HCT116 (cell line): ENCODE results near the gene MAP3K4. TPM values are rescaled to one million over a fixed set of nuclear protein-coding genes. Genes with fewer than 3 reads are reported as not detected.

ENCODE experiments used
- ATAC-seq: fragments of 200-7000 bp; cut with Tn5 transposase; 2 replicates; pipeline ENCODE4 v1.9.1; 2020; ENCODE audit warnings: mild to moderate bottlenecking, moderate library complexity
- BruUV-seq: library from RNA; stranded (reverse); fragments of 400-500 nt; replicated peaks from 2 replicates; lab custom pipeline; 2021; lab: Mats Ljungman, UMichigan
- CTCF ChIA-PET: fragments of 300-600 bp; sonication (Branson Sonifier 250); formaldehyde crosslinking; loops from one replicate; lab custom pipeline; 2021; ENCODE audit warnings: antibody characterized with exemption; lab: Charles Lee
- POLR2A ChIA-PET: fragments of 300-600, 350-600 bp; sonication (Branson Sonifier 250); formaldehyde crosslinking; loops from one replicate; lab custom pipeline; 2021; ENCODE audit warnings: antibody characterized with exemption; lab: Charles Lee
- RAD21 ChIA-PET, 2 experiments: fragments of 300-600 bp; sonication (Branson Sonifier 250); formaldehyde crosslinking; loops; one replicate each; lab custom pipeline; 2023; ENCODE audit warnings: low total read pairs in 2 of 2; ENCODE audit not compliant: uncharacterized antibody in 2 of 2, unreplicated experiment in 2 of 2, low non-redundant PET in 1 of 2; lab: Charles Lee
- DNase-seq: peaks from one replicate; pipeline ENCODE4 v3.0.0-alpha.2; 2010; ENCODE audit warnings: low read depth, low spot score
- H2AFZ ChIP-seq: fragments of 200-600 bp; shearing (Covaris generic), sonication (generic); 2 replicates; pipeline ENCODE4 v1.6.1; 2017; ENCODE audit warnings: low read depth, mixed run types, mixed read lengths, antibody characterized with exemption, low read length; ENCODE audit not compliant: poor library complexity, severe bottlenecking
- H3K27ac ChIP-seq: 2 replicates; pipeline ENCODE4 v1.5.1; 2012; ENCODE audit warnings: low read depth, low read length
- H3K27me3 ChIP-seq: fragments of 200-600 bp; sonication (generic); 2 replicates; pipeline ENCODE4 v1.6.1; 2016; ENCODE audit warnings: mixed run types, low read length, mixed read lengths; ENCODE audit not compliant: insufficient read depth
- H3K36me3 ChIP-seq, 2 experiments: fragments of 200-500 bp in 1 of 2; fragments of 200-600 bp in 1 of 2; sonication (Bioruptor generic) in 1 of 2; sonication (generic) in 1 of 2; 2 replicates each; pipeline versions ENCODE4 v1.5.1 to v1.6.1; 2014 to 2016; ENCODE audit warnings: low read length in 2 of 2, inconsistent platforms in 1 of 2, mixed read lengths in 1 of 2, mixed run types in 1 of 2; ENCODE audit not compliant: insufficient read depth in 2 of 2, control insufficient read depth in 1 of 2
- H3K4me1 ChIP-seq, 2 experiments: fragments of 200-600 bp in 1 of 2; sonication (generic) in 1 of 2; 2 replicates each; pipeline versions ENCODE4 v1.5.1 to v1.6.1; 2012 to 2017; ENCODE audit warnings: low read length in 2 of 2, inconsistent platforms in 1 of 2, mild to moderate bottlenecking in 1 of 2, mixed read lengths in 1 of 2, mixed run types in 1 of 2, moderate library complexity in 1 of 2; ENCODE audit not compliant: insufficient read depth in 2 of 2, control insufficient read depth in 1 of 2
- H3K4me2 ChIP-seq: fragments of 200-600 bp; sonication (generic); 2 replicates; pipeline ENCODE4 v1.6.1; 2017; ENCODE audit warnings: mixed run types, low read length, mixed read lengths
- H3K4me3 ChIP-seq, 2 experiments: fragments of 200-600 bp in 1 of 2; sonication (generic) in 1 of 2; replicated peaks in 1 of 2; 2 replicates each; pipeline ENCODE4 v1.5.1; 2011 to 2016; ENCODE audit warnings: low read length in 2 of 2, control low read depth in 1 of 2, low read depth in 1 of 2, mild to moderate bottlenecking in 1 of 2, mixed read lengths in 1 of 2, mixed run types in 1 of 2
- H3K79me2 ChIP-seq: fragments of 200-600 bp; sonication (generic); 2 replicates; pipeline ENCODE4 v1.6.1; 2017; ENCODE audit warnings: mild to moderate bottlenecking, mixed run types, low read length, moderate library complexity, mixed read lengths; ENCODE audit not compliant: insufficient read depth
- H3K9ac ChIP-seq: fragments of 200-600 bp; sonication (generic); 2 replicates; pipeline ENCODE4 v1.6.1; 2016; ENCODE audit warnings: low read length, mixed read lengths
- H3K9me2 ChIP-seq: fragments of 200-600 bp; sonication (generic), shearing (Covaris generic); 2 replicates; pipeline ENCODE4 v1.6.1; 2017; ENCODE audit warnings: mixed run types, mild to moderate bottlenecking, moderate library complexity; ENCODE audit not compliant: insufficient read depth
- H3K9me3 ChIP-seq, 2 experiments: fragments of 200-500 bp in 1 of 2; fragments of 200-600 bp in 1 of 2; sonication (Bioruptor generic) in 1 of 2; sonication (generic) in 1 of 2; 2 replicates each; pipeline ENCODE4 v1.6.1; 2014 to 2017; ENCODE audit warnings: low read length in 2 of 2, mixed read lengths in 2 of 2, inconsistent platforms in 1 of 2, low read depth in 1 of 2, mild to moderate bottlenecking in 1 of 2, mixed run types in 1 of 2, moderate library complexity in 1 of 2; ENCODE audit not compliant: control insufficient read depth in 1 of 2, insufficient read depth in 1 of 2
- H4K20me1 ChIP-seq: fragments of 200-600 bp; sonication (generic), shearing (Covaris generic); 2 replicates; pipeline ENCODE4 v1.6.1; 2017; ENCODE audit warnings: mixed run types, mild to moderate bottlenecking, moderate library complexity; ENCODE audit not compliant: insufficient read depth
- ATF3 ChIP-seq: IDR thresholded peaks from 2 replicates; pipeline ENCODE4 v1.6.1; 2012
- CBX3 ChIP-seq: IDR thresholded peaks from 2 replicates; pipeline ENCODE4 v1.6.1; 2012; ENCODE audit warnings: low read depth
- CEBPB ChIP-seq: IDR thresholded peaks from 2 replicates; pipeline ENCODE4 v1.6.1; 2012; ENCODE audit warnings: low read depth
- CTCF ChIP-seq, 3 experiments: fragments of 200-600 bp in 1 of 3; sonication (generic) in 1 of 3; IDR thresholded peaks in 2 of 3; conservative IDR thresholded peaks in 1 of 3; 2 replicates each; pipeline ENCODE4 v1.5.1; 2012 to 2017; ENCODE audit warnings: low read depth in 2 of 3, low read length in 2 of 3, antibody characterized with exemption in 1 of 3, borderline replicate concordance in 1 of 3, control low read depth in 1 of 3, mild to moderate bottlenecking in 1 of 3, mixed read lengths in 1 of 3, mixed run types in 1 of 3, moderate library complexity in 1 of 3; ENCODE audit not compliant: insufficient read depth in 1 of 3
- ELF1 ChIP-seq: IDR thresholded peaks from 2 replicates; pipeline ENCODE4 v1.6.1; 2012; ENCODE audit warnings: low read depth, borderline replicate concordance
- EZH2 ChIP-seq: fragments of 200-600 bp; sonication (generic); IDR thresholded peaks from 2 replicates; pipeline ENCODE4 v1.6.1; 2017; ENCODE audit warnings: antibody characterized with exemption, mixed run types
- FOSL1 ChIP-seq: IDR thresholded peaks from 2 replicates; pipeline ENCODE4 v1.6.1; 2012; ENCODE audit warnings: low read depth
- JUND ChIP-seq: IDR thresholded peaks from 2 replicates; pipeline ENCODE4 v1.6.1; 2012
- MAX ChIP-seq: IDR thresholded peaks from 2 replicates; pipeline ENCODE4 v1.6.1; 2012
- POLR2A ChIP-seq: IDR thresholded peaks from 2 replicates; pipeline ENCODE4 v1.7.0; 2011; ENCODE audit warnings: borderline replicate concordance; ENCODE audit not compliant: insufficient read depth, insufficient read length; ENCODE audit errors: extremely low read depth
- POLR2AphosphoS5 ChIP-seq: IDR thresholded peaks from 2 replicates; pipeline ENCODE4 v1.6.1; 2011; ENCODE audit warnings: mild to moderate bottlenecking, low read depth, low read length, moderate library complexity
- RAD21 ChIP-seq: IDR thresholded peaks from 2 replicates; pipeline ENCODE4 v1.6.1; 2012; ENCODE audit warnings: low read depth, mild to moderate bottlenecking
- SIN3A ChIP-seq: IDR thresholded peaks from 2 replicates; pipeline ENCODE4 v1.6.1; 2012; ENCODE audit warnings: low read depth
- SP1 ChIP-seq: IDR thresholded peaks from 2 replicates; pipeline ENCODE4 v1.6.1; 2012; ENCODE audit warnings: low read depth
- TCF7L2 ChIP-seq: IDR thresholded peaks from 2 replicates; pipeline ENCODE4 v1.7.0; 2011; ENCODE audit warnings: borderline replicate concordance, inconsistent platforms; ENCODE audit not compliant: insufficient read depth, insufficient read length; ENCODE audit errors: extremely low read depth
- YY1 ChIP-seq: IDR thresholded peaks from 2 replicates; pipeline ENCODE4 v1.6.1; 2011; ENCODE audit warnings: low read length, low read depth, moderate library complexity, mild to moderate bottlenecking; ENCODE audit not compliant: insufficient replicate concordance; ENCODE audit errors: extremely low read depth
- ZBTB33 ChIP-seq: IDR thresholded peaks from 2 replicates; pipeline ENCODE4 v1.6.1; 2011; ENCODE audit warnings: mild to moderate bottlenecking, low read length, moderate library complexity; ENCODE audit not compliant: insufficient replicate concordance; ENCODE audit errors: extremely low read depth
- ZFX ChIP-seq: fragments of 450-650 bp; IDR thresholded peaks from 2 replicates; pipeline ENCODE4 v1.6.1; 2017
- ZNF274 ChIP-seq: fragments of 200-500 bp; sonication (Bioruptor generic); IDR thresholded peaks from 2 replicates; pipeline ENCODE4 v1.6.1; 2014; ENCODE audit warnings: mild to moderate bottlenecking, low read depth, low read length, inconsistent platforms
- intact Hi-C: fragments of 100-400 bp; cut with micrococcal nuclease; formaldehyde crosslinking; loops from 2 replicates; pipeline ENCODE4 v1.10.0; 2022
- total RNA-seq: library from RNA; stranded (reverse); gene quantifications from one replicate; pipeline ENCODE4 v1.2.1, GENCODE V29; 2021; ENCODE audit not compliant: unreplicated experiment

Gene MAP3K4
- total RNA-seq, 1 experiment from 2014 or later: 46.5 TPM

- ATAC-seq: no peak
- no peaks in the 10 kb centered on the region for H4K20me1 ChIP-seq
- intact Hi-C loops: no loop called here
- ChIA-PET CTCF (no interaction called here), RAD21 (no interaction called here), POLR2A (no interaction called here)
- DNase-seq: no peak
- no peaks in the 10 kb centered on the region for H3K9me2 ChIP-seq
- H3K79me2 ChIP-seq: peaks cover 76% of the 10 kb centered on the region
- no peak overlapping the region for H3K9ac ChIP-seq
- no peaks in the 10 kb centered on the region for H3K36me3 ChIP-seq
- H3K4me1 ChIP-seq: no peaks in the 10 kb centered on the region
- no peak overlapping the region for H3K27ac ChIP-seq
- TF ChIP-seq YY1: no peak
- TF ChIP-seq SP1: no peak
- TF ChIP-seq JUND: no peak
- TF ChIP-seq ZFX: no peak
- TF ChIP-seq POLR2A: no peak
- no peak for TF ChIP-seq ZBTB33
- no peak for TF ChIP-seq CTCF (IDR thresholded peaks at IDR 0.05 in 2 of 3, conservative IDR thresholded peaks at IDR 0.05 in 1 of 3; ENCODE audit: borderline replicate concordance in 1 of 3, insufficient read depth in 1 of 3, low read depth in 2 of 3, low read length in 2 of 3)
- TF ChIP-seq ELF1: no peak
- TF ChIP-seq MAX: no peak
- no peak for TF ChIP-seq EZH2
- TF ChIP-seq SIN3A: no peak
- no peak for TF ChIP-seq TCF7L2
- no peak for TF ChIP-seq FOSL1
- TF ChIP-seq CEBPB: no peak
- TF ChIP-seq ATF3: no peak
- no peak for TF ChIP-seq RAD21
- TF ChIP-seq ZNF274: no peak
- TF ChIP-seq POLR2AphosphoS5: no peak
- no peak for TF ChIP-seq CBX3
- no peak overlapping the region for H2AFZ ChIP-seq
- H3K9me3 ChIP-seq: no peaks in the 10 kb centered on the region
- H3K27me3 ChIP-seq: no peaks in the 10 kb centered on the region
- H3K4me3 ChIP-seq: no peak overlapping the region
- no peak overlapping the region for H3K4me2 ChIP-seq
- no TSS peak for BruUV-seq
These were observed 30.0 kb downstream of the MAP3K4 start for GRCh38 chr6:161021543-161021942.
